SH-SY5Y (cell line): Measurements from ENCODE around the gene KRT85.

Experiments used
- GATA2 ChIP-seq: IDR thresholded peaks from 2 replicates; pipeline ENCODE4 v1.6.1; 2011; ENCODE audit warnings: mild to moderate bottlenecking, low read depth, low read length
- GATA3 ChIP-seq: IDR thresholded peaks from 2 replicates; pipeline ENCODE4 v1.6.1; 2011; ENCODE audit warnings: low read depth, mild to moderate bottlenecking, low read length, moderate library complexity

DNA sequence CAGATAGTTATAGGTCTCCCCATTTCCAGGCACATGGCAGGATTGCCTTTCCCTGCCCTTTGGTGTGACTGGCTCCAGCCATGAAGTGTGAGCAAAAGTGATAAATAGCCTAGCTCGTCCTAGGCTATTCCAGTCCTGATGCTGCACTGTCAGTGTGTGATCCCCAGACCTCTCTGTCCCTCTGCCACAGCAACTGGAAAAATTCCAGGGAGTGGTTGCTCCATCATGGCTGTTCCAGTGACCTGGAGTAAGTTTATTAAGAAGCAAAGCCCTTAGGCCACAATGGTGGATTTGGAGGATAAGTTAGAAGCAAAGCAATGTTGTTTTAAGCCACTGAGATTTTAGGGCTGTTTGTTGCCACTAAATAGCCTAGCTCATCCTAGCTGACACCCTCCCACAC is 36.2 kb downstream of the KRT85 start:
- TF ChIP-seq GATA2 (no peak), GATA3 (no peak)
